Measurements from ENCODE around the gene FGGY.

FGGY gene

GRCh38 chr1:59290193-59290949 lies 6.5 kb upstream of the FGGY start:
- peak; percentile 70 for TF ChIP-seq CTCF (conservative IDR thresholded peaks at IDR 0.05)
- H3K27ac ChIP-seq = no peak overlapping the region

- no peak overlapping the region for H3K27ac ChIP-seq
- TF ChIP-seq CTCF (conservative IDR thresholded peaks at IDR 0.05) = no peak
Measured at GRCh38 chr1:59291561-59291960, 5.3 kb upstream of the FGGY start.

GRCh38 chr1:59292562-59292961 lies 4.3 kb upstream of the FGGY start:
- no peak overlapping the region for H3K27ac ChIP-seq
- TF ChIP-seq CTCF (conservative IDR thresholded peaks at IDR 0.05) = no peak

GRCh38 chr1:59293206-59293605 lies 3.7 kb upstream of the FGGY start:
- H3K27ac ChIP-seq = no peak overlapping the region
- TF ChIP-seq CTCF (conservative IDR thresholded peaks at IDR 0.05) = no peak

- no peak overlapping the region for H3K27ac ChIP-seq
Measured at GRCh38 chr1:59293849-59294248, 3.0 kb upstream of the FGGY start.

GRCh38 chr1:59294423-59294822 lies 2.5 kb upstream of the FGGY start:
- no peak overlapping the region; the same call in 1 of the 2 replicates for H3K27ac ChIP-seq
- no peak for TF ChIP-seq CTCF (conservative IDR thresholded peaks at IDR 0.05)

More at GRCh38 chr1:59293849-59294248, 3.0 kb upstream of the FGGY start:
- no peak for TF ChIP-seq CTCF (conservative IDR thresholded peaks at IDR 0.05)

- peak overlapping the region; percentile 86 for H3K27ac ChIP-seq
- no peak for TF ChIP-seq CTCF (conservative IDR thresholded peaks at IDR 0.05)
Measured at GRCh38 chr1:59295618-59296017, 1.3 kb upstream of the FGGY start.

Measured in VCaP (cell line).